Endothelial cell of umbilical vein (primary cell): ENCODE results near the gene FANCE. TPM values are rescaled to one million over a fixed set of nuclear protein-coding genes. Genes with fewer than 3 reads are reported as not detected.

Experiments
- BruUV-seq: library from RNA; stranded (reverse); fragments of 400-500 nt; replicated peaks from 2 replicates; lab custom pipeline; 2021; lab: Mats Ljungman, UMichigan
- CTCF ChIA-PET: fragments of 300-600, 350-600 bp; sonication (Branson Sonifier 250); formaldehyde crosslinking; loops from one replicate; lab custom pipeline; 2021; ENCODE audit warnings: antibody characterized with exemption, inconsistent platforms; lab: Charles Lee
- POLR2A ChIA-PET: fragments of 300-600, 350-600 bp; sonication (Branson Sonifier 250); formaldehyde crosslinking; loops from one replicate; lab custom pipeline; 2021; ENCODE audit warnings: antibody characterized with exemption, inconsistent platforms; lab: Charles Lee
- DNase-seq: peaks from one replicate; pipeline ENCODE4 v3.0.0-alpha.2; 2011; ENCODE audit warnings: low read depth, low spot score
- FAIRE-seq: peaks from 2 replicates; lab custom pipeline; 2011; peaks lifted over from hg19 to GRCh38; lab: Jason Lieb, UNC
- H2AFZ ChIP-seq: 2 replicates; pipeline ENCODE4 v1.6.0; 2012; ENCODE audit warnings: low read depth, low read length, control low read depth, inconsistent platforms
- H3K27ac ChIP-seq: 2 replicates; pipeline ENCODE4 v1.5.1; 2011; ENCODE audit warnings: low read depth, mild to moderate bottlenecking, control low read depth, low read length, moderate library complexity; ENCODE audit not compliant: insufficient read depth
- H3K27me3 ChIP-seq, 2 experiments: 2 replicates each; pipeline versions ENCODE4 v1.6.0 to v1.6.1; 2011; ENCODE audit warnings: low read length in 2 of 2, mixed read lengths in 1 of 2; ENCODE audit not compliant: control insufficient read depth in 2 of 2, insufficient read depth in 2 of 2
- H3K36me3 ChIP-seq, 2 experiments: 2 replicates in 1 of 2; 3 replicates in 1 of 2; pipeline ENCODE4 v1.5.1; 2011; ENCODE audit warnings: low read length in 2 of 2, mild to moderate bottlenecking in 1 of 2, moderate library complexity in 1 of 2; ENCODE audit not compliant: control insufficient read depth in 2 of 2, insufficient read depth in 2 of 2; ENCODE audit errors: extremely low read depth in 1 of 2
- H3K4me1 ChIP-seq: 3 replicates; pipeline ENCODE4 v1.5.1; 2011; ENCODE audit warnings: mild to moderate bottlenecking, low read length; ENCODE audit not compliant: control insufficient read depth, insufficient read depth; ENCODE audit errors: extremely low read depth
- H3K4me2 ChIP-seq: 2 replicates; pipeline ENCODE4 v1.6.1; 2011; ENCODE audit warnings: low read length, control low read depth, mixed read lengths; ENCODE audit not compliant: insufficient read depth
- H3K4me3 ChIP-seq, 3 experiments: fragments of 200-600 bp in 1 of 3; sonication (generic), shearing (Covaris generic) in 1 of 3; replicated peaks in 1 of 3; 2 replicates each; pipeline ENCODE4 v1.5.1; 2011 to 2016; ENCODE audit warnings: control low read depth in 3 of 3, low read length in 3 of 3, mild to moderate bottlenecking in 2 of 3, inconsistent platforms in 1 of 3, low read depth in 1 of 3, moderate library complexity in 1 of 3; ENCODE audit not compliant: insufficient read depth in 1 of 3
- H3K79me2 ChIP-seq: 2 replicates; pipeline ENCODE4 v1.6.0; 2012; ENCODE audit warnings: low read length, inconsistent platforms; ENCODE audit not compliant: control insufficient read depth, insufficient read depth
- H3K9ac ChIP-seq: replicated peaks from 2 replicates; pipeline ENCODE3; 2011; ENCODE audit warnings: low read length, control low read depth; ENCODE audit not compliant: insufficient read depth; ENCODE audit errors: extremely low read depth
- H3K9me1 ChIP-seq: replicated peaks from 3 replicates; pipeline ENCODE4 v1.6.0; 2011; ENCODE audit warnings: mild to moderate bottlenecking, low read length; ENCODE audit not compliant: control insufficient read depth, insufficient read depth; ENCODE audit errors: extremely low read depth
- H3K9me3 ChIP-seq: replicated peaks from 2 replicates; pipeline ENCODE4 v1.5.1; 2012; ENCODE audit warnings: low read length, inconsistent platforms; ENCODE audit not compliant: control insufficient read depth, insufficient read depth
- H4K20me1 ChIP-seq: replicated peaks from 2 replicates; pipeline ENCODE3; 2011; ENCODE audit warnings: mild to moderate bottlenecking, low read length; ENCODE audit not compliant: control insufficient read depth, insufficient read depth; ENCODE audit errors: extremely low read depth
- EZH2 ChIP-seq: IDR thresholded peaks from 2 replicates; pipeline ENCODE4 v1.6.1; 2012; ENCODE audit warnings: borderline replicate concordance, low read depth, mild to moderate bottlenecking, moderate library complexity, low read length, inconsistent platforms; ENCODE audit not compliant: severe bottlenecking
- FOS ChIP-seq: IDR thresholded peaks from 2 replicates; pipeline ENCODE4 v1.6.1; 2011; ENCODE audit warnings: mild to moderate bottlenecking, low read length, moderate library complexity, borderline replicate concordance; ENCODE audit not compliant: insufficient read depth
- GATA2 ChIP-seq: IDR thresholded peaks from 2 replicates; pipeline ENCODE4 v1.7.0; 2011; ENCODE audit warnings: low read depth, mild to moderate bottlenecking, moderate library complexity, mixed read lengths, low read length; ENCODE audit not compliant: insufficient read length, insufficient read depth
- JUN ChIP-seq: IDR thresholded peaks from 2 replicates; pipeline ENCODE4 v1.6.1; 2011; ENCODE audit warnings: borderline replicate concordance, low read depth; ENCODE audit not compliant: insufficient read length, insufficient read depth
- MYC ChIP-seq: IDR thresholded peaks from one replicate; pipeline ENCODE4 v1.6.1; 2011; ENCODE audit warnings: mild to moderate bottlenecking, low read depth, low read length
- POLR2A ChIP-seq: IDR thresholded peaks from 2 replicates; pipeline ENCODE4 v1.6.1; 2012; ENCODE audit warnings: low read depth, mild to moderate bottlenecking, control low read depth, low read length
- POLR2AphosphoS5 ChIP-seq: IDR thresholded peaks from 2 replicates; pipeline ENCODE4 v1.6.1; 2012; ENCODE audit warnings: low read depth, mild to moderate bottlenecking, control low read depth, low read length, moderate library complexity; ENCODE audit not compliant: insufficient read depth
- dilution Hi-C: fragments of 300-500 bp; cut with MboI; formaldehyde crosslinking; loops from one replicate; pipeline ENCODE4 v1.15.0; 2019; ENCODE audit warnings: low sequenced_read_pairs; ENCODE audit not compliant: extremely low pct_ligation_motif_present
- intact Hi-C: fragments of 100-400 bp; cut with micrococcal nuclease; formaldehyde crosslinking; loops from one replicate; pipeline ENCODE4 v1.10.0; 2022
- polyA plus RNA-seq, 4 experiments: library from polyadenylated mRNA; depleted of rRNA in 3 of 4; stranded (reverse) in 3 of 4; unstranded in 1 of 4; fragments of >200 nt; gene quantifications; 2 replicates each; pipeline versions ENCODE4 v1.2.1 to v1.2.3, GENCODE V29; 2011 to 2012; ENCODE audit warnings: missing spikeins in 1 of 4
- total RNA-seq: library from RNA; stranded (reverse); gene quantifications from 2 replicates; pipeline ENCODE4 v1.2.3, GENCODE V29; 2021
- TF ChIP-seq, protein P1 (sequence below): IDR thresholded peaks from 2 replicates; pipeline ENCODE4 v1.6.1; 2011; ENCODE audit not compliant: insufficient read depth, insufficient read length
- TF ChIP-seq, protein P2 (sequence below), 2 donors: IDR thresholded peaks; 1 replicate in 1 of 2; 2 replicates in 1 of 2; pipeline ENCODE4 v1.5.1; 2011; ENCODE audit warnings: low read length in 2 of 2, mild to moderate bottlenecking in 2 of 2, moderate library complexity in 2 of 2, control low read depth in 1 of 2, inconsistent platforms in 1 of 2, low read depth in 1 of 2; ENCODE audit not compliant: insufficient read depth in 1 of 2; ENCODE audit errors: extremely low read depth in 1 of 2

FANCE gene
- total and polyA plus RNA-seq, 2 donors (not counting 3 experiments of a cell fraction or from before 2014, with no cell fraction given) = 9.1 to 12.7 TPM

DNA sequence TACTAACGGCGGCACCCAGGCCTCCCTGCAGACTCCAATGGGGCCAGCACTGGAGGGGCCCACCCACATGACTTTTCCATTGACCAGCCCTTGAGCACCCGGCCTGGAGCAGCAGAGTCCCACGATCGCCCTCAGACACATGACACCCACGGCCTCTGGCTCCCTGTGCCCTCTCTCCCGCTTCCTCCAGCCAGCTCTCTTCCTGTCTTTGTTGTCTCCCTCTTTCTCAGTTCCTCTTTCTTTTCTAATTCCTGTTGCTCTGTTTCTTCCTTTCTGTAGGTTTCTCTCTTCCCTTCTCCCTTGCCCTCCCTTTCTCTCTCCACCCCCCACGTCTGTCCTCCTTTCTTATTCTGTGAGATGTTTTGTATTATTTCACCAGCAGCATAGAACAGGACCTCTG is 26.1 kb upstream of the FANCE start:
- Histone ChIP-seq H3K79me2 (no peaks in the 10 kb centered on the region), H3K4me1 (peaks cover 48% of the 10 kb centered on the region), H3K9me1 (no peaks in the 10 kb centered on the region), H3K9ac (peak overlapping the region; percentile 41), H3K4me3 (no peak overlapping the region), H3K9me3 (peaks cover 2% of the 10 kb centered on the region), H3K4me2 (no peak overlapping the region), H3K36me3 (peaks cover 0 to 7% of the 10 kb centered on the region in 2 experiments), H3K27ac (peak overlapping the region; percentile 98), H3K27me3 (no peaks in the 10 kb centered on the region), H4K20me1 (no peaks in the 10 kb centered on the region), H2AFZ (no peak overlapping the region)
- TF ChIP-seq EZH2 (no peak), JUN (no peak), MYC (no peak), POLR2A (peak; percentile 45), GATA2 (no peak), FOS (no peak), POLR2AphosphoS5 (peak; percentile 36)
- TF ChIP-seq, protein P1, sequence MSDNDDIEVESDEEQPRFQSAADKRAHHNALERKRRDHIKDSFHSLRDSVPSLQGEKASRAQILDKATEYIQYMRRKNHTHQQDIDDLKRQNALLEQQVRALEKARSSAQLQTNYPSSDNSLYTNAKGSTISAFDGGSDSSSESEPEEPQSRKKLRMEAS = no peak
- TF ChIP-seq, protein P2, sequence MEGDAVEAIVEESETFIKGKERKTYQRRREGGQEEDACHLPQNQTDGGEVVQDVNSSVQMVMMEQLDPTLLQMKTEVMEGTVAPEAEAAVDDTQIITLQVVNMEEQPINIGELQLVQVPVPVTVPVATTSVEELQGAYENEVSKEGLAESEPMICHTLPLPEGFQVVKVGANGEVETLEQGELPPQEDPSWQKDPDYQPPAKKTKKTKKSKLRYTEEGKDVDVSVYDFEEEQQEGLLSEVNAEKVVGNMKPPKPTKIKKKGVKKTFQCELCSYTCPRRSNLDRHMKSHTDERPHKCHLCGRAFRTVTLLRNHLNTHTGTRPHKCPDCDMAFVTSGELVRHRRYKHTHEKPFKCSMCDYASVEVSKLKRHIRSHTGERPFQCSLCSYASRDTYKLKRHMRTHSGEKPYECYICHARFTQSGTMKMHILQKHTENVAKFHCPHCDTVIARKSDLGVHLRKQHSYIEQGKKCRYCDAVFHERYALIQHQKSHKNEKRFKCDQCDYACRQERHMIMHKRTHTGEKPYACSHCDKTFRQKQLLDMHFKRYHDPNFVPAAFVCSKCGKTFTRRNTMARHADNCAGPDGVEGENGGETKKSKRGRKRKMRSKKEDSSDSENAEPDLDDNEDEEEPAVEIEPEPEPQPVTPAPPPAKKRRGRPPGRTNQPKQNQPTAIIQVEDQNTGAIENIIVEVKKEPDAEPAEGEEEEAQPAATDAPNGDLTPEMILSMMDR (IDR thresholded peaks at IDR 0.05; ENCODE audit: extremely low read depth in 1 of 2, insufficient read depth in 1 of 2, low read depth in 1 of 2, low read length in 2 of 2) = no peak
- CTCF ChIA-PET = interaction anchor here (1.1 to 12.7 kb wide), 2 partner anchors 21 to 55 kb away, joined by 3 to 228 read pairs; no protein-coding TSS in a partner anchor
- peak; percentile 83 for FAIRE-seq
- intact Hi-C loops = loop anchor here (5.0 kb wide), 1 partner anchor 241 kb away; no protein-coding TSS in a partner anchor
- peak; percentile 56 for DNase-seq
- no TSS peak for BruUV-seq
- POLR2A ChIA-PET = interaction anchor here (1.4 kb wide), 1 partner anchor 84 kb away, joined by 5 read pairs; the partner anchor contains the start of gene PPARD
- dilution Hi-C loops = no loop called here
